GM12874 (cell line): ENCODE measurements around the gene SOX13.

Experiments used
- CTCF ChIP-seq: IDR thresholded peaks from 2 replicates; pipeline ENCODE4 v1.5.1; 2011; ENCODE audit warnings: low read depth, mild to moderate bottlenecking, control low read depth, low read length, moderate library complexity; ENCODE audit not compliant: insufficient read depth

SOX13 gene

DNA sequence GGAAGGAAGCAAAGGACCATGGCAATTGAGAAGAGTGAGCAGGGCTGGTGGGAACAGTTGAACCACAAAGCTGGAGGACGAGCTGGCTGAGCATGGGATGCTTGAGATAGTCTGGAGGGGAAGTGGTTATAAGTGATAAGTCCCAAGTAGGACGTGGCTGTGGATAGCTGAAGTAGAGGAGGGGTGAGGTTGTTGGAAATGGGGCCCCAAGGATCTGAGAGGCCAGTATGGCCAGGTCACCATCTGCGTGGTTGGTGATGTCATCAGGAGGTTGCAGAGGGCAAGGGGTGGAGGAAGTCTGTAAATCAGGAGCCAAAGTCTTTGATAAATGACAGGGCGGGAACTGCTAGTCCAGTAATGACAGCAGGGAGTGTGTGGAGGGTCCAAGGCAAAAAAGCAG, 104.2 kb downstream of the SOX13 start:
- no peak for TF ChIP-seq CTCF
